ENCODE data around the gene CST9.
"Not testable (repeated sequence)": the region's sequence is repeated elsewhere in the genome, so short reads cannot be mapped to it uniquely, and the experiment has no call there.

The CST9 gene

GRCh38 chr20:23622401-23622800 is 16.7 kb upstream of the CST9 start:
- DNase-seq, result not testable (repeated sequence)

- DNase-seq, result not testable (repeated sequence)
These were observed 15.1 kb upstream of the CST9 start for GRCh38 chr20:23620670-23621386.

GRCh38 chr20:23614163-23614562 is 8.4 kb upstream of the CST9 start:
- no peak for DNase-seq

GRCh38 chr20:23613676-23614075 is 8.0 kb upstream of the CST9 start:
- no peak for DNase-seq

DNA sequence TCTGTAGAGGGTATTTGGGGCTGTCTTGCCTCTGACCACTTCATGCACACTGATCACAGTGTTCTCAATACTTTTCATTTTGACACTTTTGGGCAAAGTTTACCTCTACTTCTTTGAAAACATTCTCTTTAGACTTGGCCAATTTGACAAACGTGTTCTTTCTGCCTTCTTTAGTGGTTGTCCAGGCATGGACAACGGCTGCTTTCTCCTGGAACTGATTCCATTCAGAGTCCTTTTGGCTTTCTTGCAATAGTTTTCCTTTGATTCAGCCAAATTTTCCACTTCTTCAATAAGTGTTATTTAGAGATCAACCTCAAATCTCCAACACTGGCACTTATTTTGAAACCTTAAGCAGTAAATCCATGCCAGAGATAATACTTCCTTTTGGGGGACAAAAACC is 6.7 kb upstream of the CST9 start:
- DNase-seq, result no peak

DNA sequence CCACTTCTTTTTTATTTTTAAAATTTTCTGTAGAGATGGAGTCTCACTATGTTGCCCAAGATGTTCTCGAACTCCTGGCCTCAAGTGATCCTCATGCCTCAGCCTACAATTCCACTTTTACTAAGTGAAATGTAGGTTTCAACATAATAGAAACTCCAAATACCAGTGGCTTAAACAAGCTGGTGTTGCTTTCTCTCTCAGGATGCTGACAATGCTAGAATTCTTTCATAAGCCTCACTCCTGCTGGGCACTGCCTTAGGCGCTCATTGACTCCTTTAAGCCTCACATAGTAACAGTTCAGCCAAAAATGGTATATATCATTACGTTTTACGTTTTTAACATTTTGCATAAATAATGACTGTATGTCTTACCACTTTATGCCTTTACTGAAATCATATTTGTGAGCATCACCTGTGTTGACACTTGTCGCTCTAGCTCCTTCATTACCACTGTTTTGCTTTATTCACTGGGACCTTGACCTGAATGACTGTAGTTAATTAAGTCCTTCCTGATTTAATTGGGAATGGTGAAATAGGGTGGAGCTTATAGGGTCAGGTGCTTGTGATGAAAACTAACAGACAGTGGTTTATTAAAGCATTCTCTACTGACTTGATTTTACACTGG is 3.9 kb upstream of the CST9 start:
- DNase-seq, result no peak

GRCh38 chr20:23608251-23608846 is 2.6 kb upstream of the CST9 start:
- no peak for DNase-seq

DNA sequence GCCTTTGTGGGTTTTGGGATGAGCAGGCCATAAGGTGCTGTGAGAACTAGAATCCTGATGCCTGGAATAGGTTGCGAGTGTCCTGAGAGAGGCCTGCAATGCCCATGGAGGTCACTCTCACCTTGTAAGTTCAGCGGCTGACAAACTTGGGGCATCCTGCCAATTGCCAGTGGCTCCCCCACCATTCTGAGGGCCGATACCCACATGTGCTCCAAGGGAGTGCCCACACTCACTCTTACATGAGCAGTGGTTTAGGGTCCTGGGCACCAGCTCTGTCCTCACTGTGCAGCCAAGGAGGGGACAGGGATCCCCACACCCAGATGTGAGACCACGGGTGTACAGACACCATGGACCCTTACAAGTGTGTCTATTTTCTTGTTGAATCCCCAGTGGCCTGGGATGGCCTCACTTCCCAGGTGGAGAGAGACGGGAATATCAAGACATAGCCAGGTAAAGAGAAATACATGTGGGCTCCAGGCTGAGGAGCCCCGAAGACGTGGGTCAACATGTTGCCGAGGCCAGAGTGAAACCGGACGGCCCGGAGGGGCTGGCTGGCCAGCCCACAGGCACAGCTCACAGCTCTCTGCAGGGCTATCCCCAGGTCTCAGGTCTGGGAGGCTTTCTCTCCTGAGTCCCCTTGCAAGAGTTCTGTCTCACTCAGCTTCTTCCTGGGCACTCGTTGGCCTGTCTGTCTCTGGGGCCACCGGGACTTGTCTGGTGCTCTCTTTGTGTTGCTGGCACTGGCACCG is 2.0 kb upstream of the CST9 start:
- no peak for DNase-seq

- DNase-seq, result no peak
These were observed 934 bp upstream of the CST9 start for GRCh38 chr20:23606652-23607049.

DNA sequence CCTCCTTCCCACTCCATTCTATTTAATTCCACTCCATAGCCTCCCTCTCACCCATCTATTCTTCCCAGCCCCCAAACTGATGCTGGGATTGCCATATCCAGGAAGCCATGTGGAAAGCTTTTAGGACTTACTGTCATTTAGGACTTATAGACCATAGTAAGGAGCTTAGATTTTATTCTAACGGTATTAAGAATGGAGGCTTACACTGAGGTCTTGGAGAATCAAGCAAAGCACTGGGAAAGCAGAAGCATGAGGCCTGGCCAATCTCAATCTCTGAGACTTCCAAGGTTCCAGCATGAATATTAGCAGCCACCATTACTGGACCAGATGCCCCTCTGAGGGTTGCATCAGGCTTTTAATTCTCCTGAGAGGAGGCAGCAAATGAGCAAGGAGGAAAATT is 1.4 kb downstream of the CST9 start:
- DNase-seq, result no peak

DNA sequence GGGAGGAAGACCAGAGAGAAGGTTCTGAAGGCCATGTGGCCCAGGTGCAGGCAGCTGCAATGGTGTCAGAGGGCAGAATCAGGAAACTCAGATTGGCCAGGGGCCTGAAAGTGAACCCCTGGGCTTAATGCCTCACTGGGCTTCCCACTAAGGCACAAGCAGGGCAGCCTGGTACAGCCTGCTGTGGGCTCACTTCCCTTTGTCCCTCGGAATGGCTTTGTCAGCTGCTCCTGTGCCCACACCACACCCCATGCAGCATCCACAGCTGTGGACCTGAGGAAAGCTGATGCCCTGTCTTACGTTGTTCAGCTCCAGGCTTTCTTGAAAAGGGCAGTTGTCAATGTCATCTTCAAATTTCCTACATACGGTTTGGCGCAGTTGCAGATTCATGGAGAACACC is 2.4 kb downstream of the CST9 start:
- DNase-seq, result no peak

DNA sequence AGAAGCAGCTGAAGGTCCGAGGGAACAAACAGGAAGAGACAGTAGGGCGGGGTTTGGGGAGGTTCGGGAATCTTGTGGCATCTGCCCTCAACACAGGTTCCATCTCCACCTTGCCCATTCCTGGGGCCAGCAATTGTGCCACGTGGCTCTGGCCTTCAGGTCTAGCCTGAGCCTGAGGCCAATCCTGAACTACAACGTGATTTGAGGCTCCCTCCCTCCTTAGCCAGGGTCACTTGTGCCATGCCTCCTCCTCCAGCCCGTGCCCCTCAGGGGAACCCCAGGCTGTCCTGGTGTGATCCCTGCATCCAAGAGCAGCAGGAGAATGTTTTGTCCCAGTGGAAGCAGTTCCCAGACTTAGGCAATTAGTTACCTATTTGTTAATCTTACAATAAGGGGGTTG is 3.0 kb downstream of the CST9 start:
- no peak for DNase-seq

- peak; percentile 34 for DNase-seq
These were observed 3.5 kb downstream of the CST9 start for GRCh38 chr20:23602241-23602640.

GRCh38 chr20:23601715-23602114 is 4.0 kb downstream of the CST9 start:
- DNase-seq, result no peak

DNA sequence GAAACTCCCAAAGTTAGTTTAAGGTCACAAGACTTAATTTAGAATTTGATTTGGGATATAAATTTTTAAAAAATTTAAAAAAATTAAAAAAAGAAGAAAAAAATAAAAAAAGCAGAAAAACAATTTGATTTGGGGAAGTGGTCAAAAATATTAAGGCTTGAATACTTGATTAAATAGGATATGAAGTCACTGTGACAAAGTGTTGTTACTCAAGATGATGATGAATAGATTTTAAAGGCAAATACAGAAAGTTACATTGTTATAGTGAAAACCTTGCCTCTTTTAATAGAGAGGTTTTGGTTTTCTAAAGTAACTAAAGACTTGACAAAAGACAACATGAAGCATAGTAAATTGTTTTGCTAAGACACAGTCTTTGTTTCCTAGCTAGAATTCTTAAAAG is 7.2 kb downstream of the CST9 start:
- no peak for DNase-seq

- DNase-seq, result no peak
These were observed 9.0 kb downstream of the CST9 start for GRCh38 chr20:23596579-23597250.

GRCh38 chr20:23595941-23596340 is 9.8 kb downstream of the CST9 start:
- no peak for DNase-seq

DNA sequence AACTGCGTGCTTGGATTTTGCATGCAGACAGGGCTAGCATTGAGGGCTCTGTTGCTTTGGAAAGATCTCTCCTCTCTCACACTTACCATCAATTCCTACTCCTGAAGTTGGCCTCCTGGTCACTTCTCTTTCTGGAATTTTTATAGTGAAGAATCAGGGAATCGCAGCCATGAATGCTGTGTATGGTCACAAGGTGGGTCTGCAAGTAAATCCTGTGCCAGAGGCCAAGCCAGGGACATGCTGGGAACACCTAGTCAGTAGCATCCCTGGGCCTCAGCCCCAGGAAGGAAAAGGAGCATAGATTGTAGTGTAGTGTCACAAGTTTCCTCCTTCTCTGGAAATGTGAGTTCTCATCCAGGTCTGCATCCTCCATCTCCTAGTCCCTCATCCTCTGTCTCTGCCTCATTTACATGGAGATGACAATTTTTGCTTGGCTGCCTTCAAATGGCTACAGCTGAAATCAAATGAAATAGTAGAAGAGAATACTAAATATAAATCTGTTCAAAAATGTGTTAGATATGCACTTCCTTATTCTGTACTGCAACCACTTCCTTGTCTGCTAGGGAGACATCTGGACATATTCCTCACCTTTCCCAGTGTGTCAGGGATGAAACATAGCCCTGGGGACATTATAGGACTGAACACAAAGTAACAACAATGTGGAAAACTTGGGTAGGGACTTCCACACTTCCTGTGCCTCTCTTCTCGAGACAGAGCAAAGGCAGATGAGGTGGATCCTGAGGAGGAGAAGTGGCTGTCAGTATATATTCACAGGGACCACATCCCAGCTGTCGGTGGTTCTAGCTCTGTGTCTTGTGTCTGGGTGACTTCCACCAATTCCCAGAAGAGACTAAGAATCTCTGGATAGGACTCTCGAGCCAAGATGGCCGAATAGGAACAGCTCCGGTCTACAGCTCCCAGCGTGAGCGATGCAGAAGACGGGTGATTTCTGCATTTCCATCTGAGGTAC is 17.0 kb downstream of the CST9 start:
- no peak for DNase-seq

GRCh38 chr20:23587631-23588030 is 18.1 kb downstream of the CST9 start:
- DNase-seq, result no peak

DNA sequence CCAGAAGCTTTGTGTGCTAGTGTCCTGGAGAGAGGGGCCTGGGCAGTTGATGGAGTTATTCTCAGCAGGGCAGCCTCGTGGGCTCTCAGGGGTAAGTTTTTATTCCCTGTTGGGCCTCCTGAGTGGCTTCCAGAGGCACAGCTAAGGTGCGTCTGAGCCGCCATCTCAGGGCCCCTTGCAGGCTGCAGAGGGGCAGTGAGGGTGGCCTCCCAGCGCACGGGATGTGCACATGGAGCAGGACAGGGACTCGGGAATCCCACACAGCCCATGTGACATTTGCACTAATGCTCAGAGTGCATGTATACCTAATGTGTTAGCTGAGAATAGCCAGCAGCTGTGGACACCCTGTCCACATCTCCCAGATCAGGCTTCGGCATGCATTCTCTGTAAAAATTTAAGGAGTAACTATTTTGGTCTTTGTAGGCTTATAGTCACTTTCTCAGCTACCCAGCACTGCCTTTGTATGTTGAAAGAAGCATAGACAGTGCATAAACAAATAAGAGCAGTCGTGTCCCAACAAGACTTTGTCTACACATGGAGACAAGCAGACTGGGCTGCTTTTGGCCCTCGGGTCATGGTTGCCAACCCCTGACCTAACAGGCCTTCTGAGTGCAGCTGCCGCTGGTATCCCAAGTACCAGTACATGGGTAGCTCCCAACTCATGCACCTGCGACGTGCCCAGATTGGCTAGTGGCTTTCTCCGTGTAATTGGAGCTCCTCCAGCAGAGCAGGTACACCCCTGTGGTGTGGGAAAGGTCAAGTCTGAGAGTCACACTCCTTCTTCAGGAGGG is 18.8 kb downstream of the CST9 start:
- DNase-seq, result no peak

Measured in GF-D8 (cell line).